Measurements from ENCODE around the gene SERPINB13. TPM values are rescaled to one million over a fixed set of nuclear protein-coding genes. Genes with fewer than 3 reads are reported as not detected.
A peak's percentile ranks its signal among the peaks of the same experiment; 100 is the strongest.

SERPINB13 gene
- total RNA-seq (2014; rRNA removed; shearing (Covaris generic)): not detected in 2 replicates

GRCh38 chr18:63586966-63587365, at the start of gene SERPINB13:
Gene SERPINB13 (plus strand): TSS chr18:63587343. CDS start chr18:63588668, 1,325 bp downstream.
- Histone ChIP-seq H3K27me3 (replicated peaks) (peaks cover 8% of the 10 kb centered on the region), H3K36me3 (no peaks in the 10 kb centered on the region), H3K4me1 (replicated peaks) (no peaks in the 10 kb centered on the region), H3K4me3 (no peak within 1 kb of the TSS), H3K27ac (no peak within 1 kb of the TSS), H3K9me3 (replicated peaks) (no peaks in the 10 kb centered on the region)
- DNase-seq (ENCODE audit: low read depth in 1 of 2, low spot score in 2 of 2): no peak

GRCh38 chr18:63539904-63540510, 47.1 kb upstream of the SERPINB13 start:
- Histone ChIP-seq H3K27me3 (replicated peaks) (peaks cover 8% of the 10 kb centered on the region; the same call in 1 of the 2 replicates), H3K4me3 (no peak overlapping the region), H3K27ac (no peak overlapping the region), H3K36me3 (no peaks in the 10 kb centered on the region), H3K4me1 (replicated peaks) (peaks cover 7% of the 10 kb centered on the region), H3K9me3 (replicated peaks) (no peaks in the 10 kb centered on the region)
- DNase-seq (ENCODE audit: low read depth in 1 of 2, low spot score in 2 of 2): peak in 1 of 2 experiments; percentile 27

GRCh38 chr18:63542069-63542468, 45.1 kb upstream of the SERPINB13 start, which contains the start of gene SERPINB12:
Gene SERPINB12 (plus strand): TSS chr18:63542369. CDS start chr18:63556160, 13,791 bp downstream.
- H3K4me1 ChIP-seq (replicated peaks): peaks cover 7% of the 10 kb centered on the region
- no peaks in the 10 kb centered on the region for H3K9me3 ChIP-seq (replicated peaks)
- H3K4me3 ChIP-seq: no peak within 1 kb of the TSS
- peaks cover 3% of the 10 kb centered on the region; the same call in 1 of the 2 replicates for H3K27me3 ChIP-seq (replicated peaks)
- no peak for DNase-seq (ENCODE audit: low read depth in 1 of 2, low spot score in 2 of 2)
- no peaks in the 10 kb centered on the region for H3K36me3 ChIP-seq
- no peak within 1 kb of the TSS for H3K27ac ChIP-seq

GRCh38 chr18:63544017-63544416, 43.1 kb upstream of the SERPINB13 start:
- Histone ChIP-seq H3K27ac (no peak overlapping the region), H3K4me1 (replicated peaks) (peaks cover 7% of the 10 kb centered on the region), H3K9me3 (replicated peaks) (no peaks in the 10 kb centered on the region), H3K4me3 (no peak overlapping the region), H3K27me3 (replicated peaks) (peaks cover 6% of the 10 kb centered on the region), H3K36me3 (no peaks in the 10 kb centered on the region)
- DNase-seq (ENCODE audit: low read depth in 1 of 2, low spot score in 2 of 2): no peak

- peaks cover 7% of the 10 kb centered on the region for H3K27me3 ChIP-seq (replicated peaks)
Measured at GRCh38 chr18:63545000-63545399, 42.1 kb upstream of the SERPINB13 start.

GRCh38 chr18:63550068-63550467, 37.1 kb upstream of the SERPINB13 start:
- no peak for DNase-seq (ENCODE audit: low read depth in 1 of 2, low spot score in 2 of 2)
- H3K4me3 ChIP-seq: no peak overlapping the region
- no peaks in the 10 kb centered on the region for H3K9me3 ChIP-seq (replicated peaks)
- no peaks in the 10 kb centered on the region for H3K4me1 ChIP-seq (replicated peaks)
- peaks cover 4% of the 10 kb centered on the region for H3K27me3 ChIP-seq (replicated peaks)
- no peak overlapping the region for H3K27ac ChIP-seq
- H3K36me3 ChIP-seq: no peaks in the 10 kb centered on the region

More at GRCh38 chr18:63545000-63545399, 42.1 kb upstream of the SERPINB13 start:
- no peak overlapping the region for H3K4me3 ChIP-seq
- DNase-seq (ENCODE audit: low read depth in 1 of 2, low spot score in 2 of 2): no peak
- H3K27ac ChIP-seq: no peak overlapping the region
- peaks cover 2% of the 10 kb centered on the region for H3K4me1 ChIP-seq (replicated peaks)
- H3K36me3 ChIP-seq: no peaks in the 10 kb centered on the region
- H3K9me3 ChIP-seq (replicated peaks): no peaks in the 10 kb centered on the region

GRCh38 chr18:63551769-63552168, 35.4 kb upstream of the SERPINB13 start:
- DNase-seq (ENCODE audit: low read depth in 1 of 2, low spot score in 2 of 2): no peak
- Histone ChIP-seq H3K4me1 (replicated peaks) (no peaks in the 10 kb centered on the region), H3K4me3 (no peak overlapping the region), H3K27me3 (replicated peaks) (peaks cover 4% of the 10 kb centered on the region), H3K36me3 (no peaks in the 10 kb centered on the region), H3K9me3 (replicated peaks) (no peaks in the 10 kb centered on the region), H3K27ac (no peak overlapping the region)

- peaks cover 4% of the 10 kb centered on the region for H3K27me3 ChIP-seq (replicated peaks)
- H3K36me3 ChIP-seq: no peaks in the 10 kb centered on the region
- H3K4me1 ChIP-seq (replicated peaks): no peaks in the 10 kb centered on the region
- no peak overlapping the region for H3K27ac ChIP-seq
- no peak overlapping the region for H3K4me3 ChIP-seq
- no peak for DNase-seq (ENCODE audit: low read depth in 1 of 2, low spot score in 2 of 2)
- H3K9me3 ChIP-seq (replicated peaks): no peaks in the 10 kb centered on the region
Measured at GRCh38 chr18:63552581-63552980, 34.6 kb upstream of the SERPINB13 start.

GRCh38 chr18:63553081-63553480, 34.1 kb upstream of the SERPINB13 start:
- Histone ChIP-seq H3K36me3 (no peaks in the 10 kb centered on the region), H3K4me3 (no peak overlapping the region), H3K9me3 (replicated peaks) (no peaks in the 10 kb centered on the region), H3K27ac (no peak overlapping the region), H3K4me1 (replicated peaks) (no peaks in the 10 kb centered on the region), H3K27me3 (replicated peaks) (peaks cover 4% of the 10 kb centered on the region)
- peak in 1 of 2 experiments; percentile 3 for DNase-seq (ENCODE audit: low read depth in 1 of 2, low spot score in 2 of 2)

- no peak overlapping the region for H3K4me3 ChIP-seq
- no peaks in the 10 kb centered on the region for H3K9me3 ChIP-seq (replicated peaks)
- no peak overlapping the region for H3K27ac ChIP-seq
- H3K36me3 ChIP-seq: no peaks in the 10 kb centered on the region
- H3K27me3 ChIP-seq (replicated peaks): no peaks in the 10 kb centered on the region
- H3K4me1 ChIP-seq (replicated peaks): no peaks in the 10 kb centered on the region
- no peak for DNase-seq (ENCODE audit: low read depth in 1 of 2, low spot score in 2 of 2)
Measured at GRCh38 chr18:63559567-63560491, 27.3 kb upstream of the SERPINB13 start.

GRCh38 chr18:63562284-63562683, 24.9 kb upstream of the SERPINB13 start:
- Histone ChIP-seq H3K27me3 (replicated peaks) (no peaks in the 10 kb centered on the region), H3K4me1 (replicated peaks) (no peaks in the 10 kb centered on the region), H3K9me3 (replicated peaks) (no peaks in the 10 kb centered on the region), H3K4me3 (no peak overlapping the region), H3K36me3 (no peaks in the 10 kb centered on the region), H3K27ac (no peak overlapping the region)
- no peak for DNase-seq (ENCODE audit: low read depth in 1 of 2, low spot score in 2 of 2)

GRCh38 chr18:63564021-63564420, 23.1 kb upstream of the SERPINB13 start:
- no peak for DNase-seq (ENCODE audit: low read depth in 1 of 2, low spot score in 2 of 2)
- H3K27me3 ChIP-seq (replicated peaks): no peaks in the 10 kb centered on the region
- no peaks in the 10 kb centered on the region for H3K36me3 ChIP-seq
- H3K27ac ChIP-seq: no peak overlapping the region
- H3K4me1 ChIP-seq (replicated peaks): no peaks in the 10 kb centered on the region
- no peak overlapping the region for H3K4me3 ChIP-seq
- H3K9me3 ChIP-seq (replicated peaks): no peaks in the 10 kb centered on the region

- no peaks in the 10 kb centered on the region for H3K4me1 ChIP-seq (replicated peaks)
- no peak overlapping the region for H3K27ac ChIP-seq
- no peaks in the 10 kb centered on the region for H3K9me3 ChIP-seq (replicated peaks)
- no peaks in the 10 kb centered on the region for H3K27me3 ChIP-seq (replicated peaks)
- H3K36me3 ChIP-seq: no peaks in the 10 kb centered on the region
- no peak for DNase-seq (ENCODE audit: low read depth in 1 of 2, low spot score in 2 of 2)
- H3K4me3 ChIP-seq: no peak overlapping the region
Measured at GRCh38 chr18:63564561-63564960, 22.6 kb upstream of the SERPINB13 start.

GRCh38 chr18:63567276-63567675, 19.9 kb upstream of the SERPINB13 start:
- Histone ChIP-seq H3K36me3 (no peaks in the 10 kb centered on the region), H3K4me3 (no peak overlapping the region), H3K9me3 (replicated peaks) (no peaks in the 10 kb centered on the region), H3K27me3 (replicated peaks) (no peaks in the 10 kb centered on the region), H3K4me1 (replicated peaks) (no peaks in the 10 kb centered on the region), H3K27ac (no peak overlapping the region)
- no peak for DNase-seq (ENCODE audit: low read depth in 1 of 2, low spot score in 2 of 2)

Measured in SJSA1 (cell line).